Ramos (cell line): ENCODE measurements around the gene KIF6.

Experiments
- in situ Hi-C: fragments of 300-500 bp; cut with MboI; formaldehyde crosslinking; loops from one replicate; pipeline ENCODE4 v1.14.3; 2022; ENCODE audit warnings: low sequenced_read_pairs; ENCODE audit not compliant: unreplicated experiment

Gene KIF6

DNA sequence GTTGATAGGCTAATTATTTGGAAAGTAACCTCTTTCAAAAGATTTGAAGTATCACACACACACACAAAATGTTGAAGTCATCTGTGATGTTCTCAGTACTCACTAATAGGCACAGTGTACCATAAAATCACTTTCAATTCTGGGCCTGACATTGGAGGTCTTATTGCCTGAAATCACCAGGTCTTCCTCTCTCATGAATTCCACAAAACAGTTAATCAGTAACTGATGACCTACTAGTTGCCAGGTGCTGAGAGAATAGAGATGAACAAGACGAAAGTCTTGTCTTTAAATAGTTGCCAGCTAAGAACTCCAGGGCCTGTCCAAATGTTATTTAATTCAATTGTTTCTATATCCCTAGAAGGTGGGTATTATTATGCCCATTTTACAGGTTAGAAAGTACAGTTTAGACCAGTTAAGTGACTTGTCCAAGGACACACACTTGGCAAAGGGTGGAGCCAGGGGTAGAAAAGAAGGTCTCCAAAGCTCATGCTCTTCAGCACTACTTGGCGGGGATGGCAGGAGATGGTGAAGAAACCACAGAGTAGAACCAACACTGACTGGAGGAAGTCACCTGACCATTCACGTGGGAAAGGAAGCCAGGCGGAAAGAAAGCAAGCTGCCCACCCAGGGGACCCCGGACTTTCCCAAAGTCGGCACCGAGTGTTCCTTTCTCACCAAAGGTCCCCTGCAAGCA is 116.4 kb downstream of the KIF6 start:
- in situ Hi-C loops: no loop called here

DNA sequence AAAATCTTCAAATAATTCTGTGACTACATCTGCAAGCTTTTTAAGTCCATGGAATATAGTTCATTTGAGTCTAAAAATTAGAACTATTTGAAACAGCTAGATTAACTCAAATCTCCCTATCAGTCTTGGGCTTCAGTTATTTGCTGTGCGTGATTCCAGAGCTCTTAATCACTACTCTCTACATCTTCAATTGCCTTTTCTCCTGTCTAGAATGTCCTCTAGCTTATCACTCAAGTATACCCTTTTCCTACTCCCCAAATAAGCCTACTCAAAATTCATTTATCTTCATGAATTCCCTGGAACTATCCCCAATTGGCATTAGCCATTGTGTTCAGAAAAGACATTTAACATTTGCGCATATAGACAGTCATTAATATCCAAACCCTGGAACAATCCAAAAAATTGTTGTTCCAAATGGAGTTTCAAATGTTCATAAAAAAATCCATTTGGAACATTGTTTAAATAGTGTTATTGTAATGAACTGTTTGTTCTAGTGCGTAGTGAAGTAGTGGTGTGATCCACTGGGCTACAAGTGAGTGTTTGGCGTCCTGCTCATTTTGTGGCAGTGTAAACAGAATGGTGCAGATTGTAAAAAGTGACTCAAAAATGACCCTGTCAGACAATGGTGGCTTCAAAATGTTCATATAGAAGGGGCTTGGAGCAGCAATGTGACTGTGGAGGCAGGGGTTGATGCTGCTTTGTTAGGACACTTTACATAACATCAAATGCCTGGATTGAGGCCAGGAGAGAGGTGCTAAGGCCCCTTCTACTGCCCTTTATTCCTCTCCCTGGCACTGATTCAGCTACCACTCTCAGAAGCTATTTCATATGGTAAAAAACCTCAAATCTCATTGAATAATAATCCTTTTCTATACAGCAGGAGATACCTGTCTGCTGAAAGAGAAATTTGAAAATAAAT is 122.3 kb downstream of the KIF6 start:
- in situ Hi-C loops: no loop called here

DNA sequence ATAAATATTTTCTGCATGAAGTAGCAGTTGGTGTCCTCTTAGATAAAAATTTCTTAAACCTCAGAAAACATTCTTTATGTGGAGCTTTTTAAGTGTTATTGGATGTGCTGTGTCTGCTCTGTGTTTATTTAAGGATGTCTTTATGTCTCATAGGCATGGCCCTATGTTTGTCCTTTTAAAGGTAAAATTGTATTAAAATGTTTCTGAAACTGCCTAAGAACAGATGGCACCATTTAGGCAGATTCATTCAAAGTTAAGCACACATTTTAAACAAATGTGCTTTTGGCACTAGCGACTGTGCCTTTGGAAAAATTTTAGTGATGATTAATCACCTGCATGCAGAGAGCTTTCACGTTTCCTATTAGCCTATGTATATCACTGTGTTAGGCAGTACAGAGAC is 125.2 kb downstream of the KIF6 start:
- in situ Hi-C loops: no loop called here

DNA sequence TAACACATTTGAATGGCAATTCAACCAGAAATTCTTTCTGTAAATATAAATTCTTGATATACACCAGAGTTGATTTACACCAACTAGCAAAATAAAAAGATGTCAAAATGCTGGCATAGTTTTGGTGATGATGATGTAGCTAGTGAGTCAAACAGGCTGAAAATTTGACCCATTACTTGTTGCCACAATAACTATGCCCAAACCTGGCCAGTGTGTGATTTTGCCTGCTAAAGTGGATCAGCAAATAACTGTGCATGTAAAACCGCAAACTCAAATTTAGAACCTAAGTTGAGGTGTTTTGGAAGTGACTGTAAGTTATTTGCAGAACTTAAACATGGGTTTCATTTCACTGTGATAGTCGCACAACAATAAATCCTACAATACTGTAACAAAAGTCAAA is 125.9 kb downstream of the KIF6 start:
- in situ Hi-C loops: no loop called here

DNA sequence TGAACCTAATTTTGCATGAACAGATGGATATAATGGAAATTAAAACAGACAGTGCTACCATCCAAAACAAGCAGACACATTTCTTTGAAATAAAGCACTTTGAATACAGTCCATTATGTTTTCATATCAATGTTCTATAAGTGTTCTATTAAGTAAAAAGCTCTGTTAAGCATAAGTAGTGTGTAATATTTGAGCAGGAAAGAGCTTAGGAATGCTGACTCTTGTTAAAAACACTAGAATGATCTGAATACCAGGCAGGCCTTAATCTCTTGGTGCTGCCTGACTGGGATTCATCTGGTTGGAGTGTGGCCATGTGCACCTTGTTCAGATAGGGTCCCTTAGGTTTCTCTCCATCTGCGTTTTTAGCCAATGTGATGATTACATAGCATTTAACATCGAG is 130.9 kb downstream of the KIF6 start:
- in situ Hi-C loops: no loop called here

DNA sequence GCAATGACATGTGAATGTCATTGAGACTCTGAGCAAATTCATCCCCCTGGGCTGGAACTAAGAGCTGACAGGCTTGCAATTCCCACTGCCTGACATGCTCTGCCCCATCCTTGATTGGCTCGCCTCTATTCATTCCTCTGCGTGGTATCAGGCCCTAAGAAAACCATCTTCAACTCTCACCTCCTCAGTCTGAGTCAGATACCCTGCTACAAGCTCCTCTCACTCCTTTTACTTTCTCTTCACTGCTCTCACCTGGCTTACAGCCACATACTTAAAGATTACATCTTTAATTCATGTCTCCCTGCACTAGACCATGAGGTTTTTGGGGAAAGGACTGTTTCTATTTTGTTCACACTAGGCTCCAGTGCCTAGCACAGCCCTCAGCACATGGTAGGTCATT is 131.6 kb downstream of the KIF6 start:
- in situ Hi-C loops: no loop called here

DNA sequence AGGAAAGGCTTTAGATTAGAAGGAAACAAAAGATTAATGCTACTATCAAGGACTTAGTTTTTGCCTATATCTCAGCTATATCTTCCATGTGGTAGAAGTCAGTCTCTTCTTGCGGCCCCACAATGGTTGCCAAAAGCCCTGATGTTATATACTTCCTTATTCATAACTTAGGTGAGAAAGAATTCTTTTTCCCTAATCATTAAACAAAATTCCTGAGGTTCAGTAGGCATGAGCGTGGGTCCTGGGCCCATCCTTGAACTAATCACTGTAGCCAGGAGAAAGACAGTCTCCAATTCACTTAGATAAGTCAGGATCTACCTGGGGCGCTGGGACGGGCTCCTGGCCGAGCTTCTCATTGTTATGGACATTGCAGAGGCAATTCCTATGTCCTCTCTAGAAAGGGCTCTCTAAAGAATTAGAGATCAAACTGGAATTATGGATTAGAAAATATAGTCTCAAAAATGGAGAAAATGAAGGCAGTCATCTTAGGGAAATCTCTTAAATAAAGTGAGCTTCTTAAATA is 134.3 kb downstream of the KIF6 start:
- in situ Hi-C loops: no loop called here

DNA sequence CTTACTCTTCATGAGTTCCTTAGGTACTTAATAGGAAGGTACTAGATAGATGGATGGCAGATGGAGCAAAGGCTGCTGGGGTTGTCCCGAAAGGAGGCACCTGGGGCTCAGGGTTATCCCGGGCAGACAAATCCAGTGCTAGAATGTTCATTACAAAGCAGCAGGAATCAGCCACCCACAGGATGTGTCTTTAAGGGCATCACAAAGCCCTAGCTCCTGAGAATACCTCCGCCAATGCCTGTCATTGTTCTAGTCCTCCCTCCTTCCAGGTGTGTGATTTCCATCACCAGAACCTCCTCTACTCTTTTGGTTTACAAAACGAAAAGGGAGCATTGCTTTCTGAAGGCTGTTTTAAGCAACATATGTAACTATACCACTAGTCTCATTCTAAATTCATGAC is 138.1 kb downstream of the KIF6 start:
- in situ Hi-C loops: no loop called here

DNA sequence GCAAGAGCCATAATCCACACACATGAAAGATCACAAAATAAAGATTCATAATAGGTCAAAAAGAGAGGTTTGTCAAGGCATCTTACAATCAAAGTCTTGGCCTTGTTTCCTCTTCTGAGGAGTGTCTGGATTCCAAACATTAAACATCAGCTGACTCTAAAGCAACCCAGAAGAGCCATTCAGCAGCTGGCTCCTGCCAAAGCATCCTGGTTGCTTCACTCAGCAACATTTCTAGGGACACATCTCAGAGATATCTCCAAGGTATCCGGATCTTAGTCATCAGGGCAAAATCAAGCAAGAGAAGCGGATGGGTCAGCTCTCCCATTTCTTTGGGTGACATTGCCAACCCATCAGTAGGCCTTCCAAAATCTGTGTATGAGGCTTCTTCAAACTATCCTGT is 139.6 kb downstream of the KIF6 start:
- in situ Hi-C loops: no loop called here

DNA sequence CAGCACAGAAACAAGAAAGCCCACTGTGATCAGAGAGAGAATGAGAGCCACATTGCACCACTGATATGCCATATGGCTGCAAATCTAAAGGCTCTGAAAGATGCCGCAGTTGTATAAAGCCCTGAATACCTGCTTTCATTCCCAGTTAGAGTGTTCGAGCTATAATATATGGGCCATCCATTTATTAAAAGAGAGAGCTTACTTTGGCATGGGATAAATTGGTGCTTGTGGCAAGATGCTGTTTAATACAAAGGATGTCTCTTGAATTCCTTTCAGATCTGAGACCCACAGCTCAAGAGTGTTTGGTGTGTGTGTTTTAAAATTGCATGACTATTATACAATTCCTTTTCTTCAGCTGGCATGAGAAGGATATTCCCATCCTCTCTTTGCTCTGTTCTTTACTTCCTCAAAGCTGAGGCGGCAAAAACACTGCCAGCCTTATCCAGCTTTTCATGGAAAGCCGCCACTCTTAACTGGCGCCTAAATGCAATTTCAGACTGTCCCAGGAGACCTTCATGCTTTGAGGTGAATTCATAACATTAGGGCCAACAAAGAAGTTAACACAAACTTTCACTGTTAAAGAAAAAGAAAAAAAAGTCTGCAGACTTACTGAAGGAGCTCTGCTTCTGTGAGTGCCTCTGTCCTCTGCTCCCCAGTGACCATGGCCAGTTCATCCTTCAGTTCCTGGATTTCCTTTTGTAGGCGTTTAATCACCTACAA is 147.6 kb downstream of the KIF6 start:
- in situ Hi-C loops: no loop called here

DNA sequence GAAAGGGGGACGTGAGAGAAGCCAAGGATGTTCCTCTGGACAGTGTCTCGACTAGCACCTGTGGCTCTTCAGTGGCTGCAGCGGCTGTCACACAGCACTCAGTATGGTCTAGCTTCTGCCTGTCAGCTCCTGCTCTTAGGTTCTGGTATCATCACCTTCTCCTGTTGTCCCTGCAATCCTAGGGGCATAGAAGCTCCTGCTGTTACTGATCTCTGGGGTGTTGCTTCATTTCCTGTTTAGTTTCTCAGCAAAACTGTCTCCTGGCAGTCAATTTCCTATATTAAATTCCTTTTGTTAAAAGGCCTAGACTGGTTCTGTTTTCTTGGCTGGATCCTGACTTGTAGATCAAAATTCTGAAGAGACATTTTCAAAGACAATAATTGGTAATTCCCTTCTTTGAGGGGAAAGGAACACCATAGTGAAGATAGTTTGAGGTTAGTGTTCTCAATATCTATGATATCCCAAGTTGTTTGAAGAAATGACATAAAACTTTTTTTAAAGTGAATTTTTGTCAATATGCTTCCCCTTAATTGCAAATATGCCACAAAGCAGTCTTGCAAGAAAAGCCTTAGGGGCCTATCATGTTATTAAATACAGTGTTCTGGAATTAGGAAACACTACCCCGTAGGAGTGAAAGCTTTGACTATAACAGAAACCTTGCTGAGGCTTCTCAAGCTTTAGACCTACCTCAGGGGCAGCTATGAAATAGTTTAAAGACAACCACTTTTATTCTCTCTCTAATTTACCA is 148.5 kb downstream of the KIF6 start:
- in situ Hi-C loops: no loop called here

DNA sequence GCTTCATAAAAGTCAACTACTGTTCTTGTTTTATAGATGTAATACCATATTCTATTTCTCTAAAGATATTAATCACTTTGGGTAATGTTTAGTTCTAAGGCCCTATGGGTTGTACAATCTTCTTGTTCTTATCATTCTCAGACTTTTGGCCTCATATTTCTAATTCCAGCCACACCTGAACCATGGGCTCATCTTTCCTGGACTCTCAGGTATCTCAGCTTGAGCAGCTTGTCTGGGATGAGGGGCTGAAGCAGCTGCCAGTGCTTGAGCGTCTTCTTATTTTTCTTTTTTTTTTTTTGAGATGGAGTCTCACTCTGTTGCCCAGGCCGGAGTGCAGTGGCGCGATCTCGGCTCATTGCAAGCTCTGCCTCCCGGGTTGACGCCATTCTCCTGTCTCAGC is 150.2 kb downstream of the KIF6 start:
- in situ Hi-C loops: no loop called here

DNA sequence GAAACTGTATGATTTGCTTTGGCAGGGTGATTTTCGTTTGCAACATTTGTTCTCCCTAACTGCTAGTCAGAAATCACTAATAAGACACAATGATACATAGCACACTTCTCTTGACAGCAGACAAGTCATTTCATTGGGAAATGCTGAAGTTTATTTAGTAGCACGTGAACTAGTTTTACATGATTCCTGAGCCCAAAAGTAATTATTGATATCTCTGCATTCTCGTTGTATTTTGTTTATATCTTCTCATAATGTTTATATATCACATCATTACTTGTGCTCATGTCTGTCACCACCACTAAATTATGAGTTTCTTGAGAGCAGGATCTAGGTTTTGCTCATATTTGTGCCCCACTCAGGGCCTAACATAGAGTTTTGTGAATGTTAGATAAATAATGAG is 151.7 kb downstream of the KIF6 start:
- in situ Hi-C loops: no loop called here

DNA sequence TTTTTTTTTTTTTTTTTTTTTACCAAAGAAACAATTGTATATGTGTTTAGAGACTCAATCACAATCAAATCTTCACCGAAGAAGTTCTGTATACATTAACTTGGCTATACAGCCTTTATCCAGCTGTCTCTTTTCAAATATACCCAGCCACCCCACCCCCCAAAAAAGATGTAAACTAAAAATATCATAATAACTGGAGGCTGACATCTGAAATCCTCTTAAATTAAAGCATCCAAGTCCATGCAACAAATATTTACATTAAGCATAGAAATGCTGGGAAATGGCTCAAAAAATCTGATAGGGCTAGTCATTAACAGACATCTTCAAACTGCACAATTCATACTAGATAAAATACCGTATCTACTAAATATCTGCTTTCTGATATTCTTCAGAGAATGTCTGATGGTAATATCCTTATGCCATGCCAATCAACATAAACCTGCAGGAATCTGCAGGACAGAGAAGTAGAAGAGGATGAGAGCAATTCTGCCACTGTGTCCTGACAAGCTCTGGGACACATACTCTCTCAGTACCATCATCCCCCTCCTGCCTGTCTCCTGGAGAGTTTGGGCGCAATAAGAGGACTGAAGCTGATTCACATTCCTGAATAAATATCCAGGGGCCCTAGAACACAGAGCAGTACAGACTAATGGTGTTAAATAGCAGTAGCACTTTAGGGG is 152.4 kb downstream of the KIF6 start:
- in situ Hi-C loops: no loop called here

DNA sequence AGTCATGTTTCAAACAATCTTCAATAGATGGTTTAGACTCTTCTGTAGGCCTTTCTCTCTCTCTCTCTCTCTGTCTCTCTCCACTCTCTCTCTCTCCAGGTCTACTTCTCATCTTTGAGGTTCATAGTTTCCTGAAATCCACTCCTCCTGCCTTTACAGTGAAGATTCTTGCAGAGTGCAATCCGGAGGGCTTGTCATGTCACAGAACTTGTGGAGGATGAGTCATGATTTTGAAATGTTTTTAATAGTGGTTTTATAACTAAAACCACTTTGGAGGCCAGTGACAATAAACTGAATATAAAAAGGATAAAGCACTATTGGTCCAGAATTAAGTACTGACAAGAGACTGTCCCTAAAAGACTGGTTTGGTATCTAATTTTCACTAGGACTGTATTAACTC is 156.3 kb downstream of the KIF6 start:
- in situ Hi-C loops: no loop called here

DNA sequence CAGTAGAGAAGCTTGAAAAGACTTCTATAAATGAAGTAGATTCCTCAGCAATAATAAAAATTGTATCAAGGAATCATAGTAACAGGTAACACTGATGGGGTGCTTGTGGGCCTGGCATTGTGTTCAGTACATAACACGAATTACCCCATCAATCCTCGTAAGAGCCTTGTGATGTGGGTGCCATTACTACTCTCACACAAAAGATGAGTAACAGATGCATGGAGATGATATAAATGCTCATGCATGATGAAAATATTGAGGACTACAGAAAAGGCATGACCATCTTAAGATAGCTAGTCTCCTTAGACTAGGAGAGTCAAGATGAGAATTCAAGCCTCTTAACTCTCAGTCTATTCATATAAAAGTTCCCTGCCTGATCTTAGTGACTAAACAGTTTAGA is 158.1 kb downstream of the KIF6 start:
- in situ Hi-C loops: no loop called here

DNA sequence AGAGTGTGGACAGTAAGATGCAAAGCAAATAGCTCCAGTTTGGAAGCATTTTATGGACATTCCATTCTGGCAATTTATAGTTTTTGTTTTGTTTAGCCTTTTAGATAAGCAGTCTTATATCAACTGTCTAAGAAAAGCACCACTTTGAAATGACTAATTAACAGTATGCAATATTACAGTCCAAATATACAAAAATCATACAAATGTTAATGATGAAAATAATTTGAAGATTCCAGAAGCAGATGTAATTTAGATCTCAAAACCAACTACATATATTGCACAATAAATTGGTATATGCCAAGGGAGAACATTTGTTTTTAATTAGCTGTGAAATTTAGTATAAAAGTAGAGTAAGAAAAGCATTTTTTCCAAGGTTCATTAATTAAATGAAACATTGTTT is 158.8 kb downstream of the KIF6 start:
- in situ Hi-C loops: no loop called here

DNA sequence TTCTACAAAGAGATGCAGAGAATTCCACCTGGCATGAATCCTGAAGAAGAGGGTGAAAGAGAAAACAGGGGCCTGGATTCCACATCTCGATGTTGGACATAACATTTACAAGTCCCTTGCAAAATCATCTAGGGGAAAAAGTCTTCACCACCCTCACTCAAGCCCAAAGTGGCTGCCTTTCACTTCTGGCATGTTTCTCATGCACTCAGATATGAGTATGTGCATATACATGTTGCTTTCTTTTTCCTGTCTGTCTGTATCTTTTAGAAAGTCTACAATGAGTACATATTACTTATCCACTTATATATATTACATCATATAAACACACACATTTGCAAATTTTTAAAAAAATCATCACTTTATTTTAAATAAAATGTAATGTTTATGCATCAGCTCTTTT is 159.3 kb downstream of the KIF6 start:
- in situ Hi-C loops: no loop called here

DNA sequence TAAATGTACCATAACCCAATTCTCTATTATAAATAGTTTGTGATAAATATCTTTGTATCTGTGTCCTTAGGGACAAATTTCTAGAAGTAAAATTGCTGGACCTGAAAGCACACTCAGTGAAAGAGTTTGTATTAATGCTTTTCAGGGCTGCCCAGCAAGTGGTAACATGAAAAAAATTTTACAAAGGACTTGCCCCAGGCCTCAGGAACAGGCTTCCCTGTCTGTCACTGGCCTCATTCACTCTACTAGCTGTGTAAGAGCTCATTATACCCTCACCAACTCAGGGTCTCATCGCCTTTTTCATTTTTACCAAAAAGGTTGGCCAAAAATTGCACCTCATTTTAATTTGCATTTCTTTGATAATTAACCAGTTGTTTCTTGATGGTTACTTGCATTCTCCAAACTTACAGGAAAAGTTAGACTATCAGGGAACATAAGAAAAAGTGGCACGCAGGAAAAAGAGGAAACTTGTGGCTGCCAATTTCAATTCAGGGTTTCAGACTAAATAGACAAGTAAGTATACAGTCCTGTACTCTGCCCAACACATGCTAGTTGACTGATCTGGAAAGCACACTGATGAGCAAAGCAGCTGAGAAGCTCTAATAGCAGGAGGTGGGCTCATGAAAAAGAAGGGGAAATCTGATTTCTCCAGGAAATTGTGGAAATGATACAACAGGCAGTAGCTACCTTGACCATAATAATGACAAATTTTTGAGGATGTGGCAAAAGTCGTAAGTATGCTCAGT is 161.5 kb downstream of the KIF6 start:
- in situ Hi-C loops: no loop called here
